ENCODE measurements around the gene KCNQ1. TPM values are rescaled to one million over a fixed set of nuclear protein-coding genes. Genes with fewer than 3 reads are reported as not detected.

Gene KCNQ1
- polyA plus RNA-seq, 1 of the 3 experiments (the other 2 are of a cell fraction) = 0.05 TPM

DNA sequence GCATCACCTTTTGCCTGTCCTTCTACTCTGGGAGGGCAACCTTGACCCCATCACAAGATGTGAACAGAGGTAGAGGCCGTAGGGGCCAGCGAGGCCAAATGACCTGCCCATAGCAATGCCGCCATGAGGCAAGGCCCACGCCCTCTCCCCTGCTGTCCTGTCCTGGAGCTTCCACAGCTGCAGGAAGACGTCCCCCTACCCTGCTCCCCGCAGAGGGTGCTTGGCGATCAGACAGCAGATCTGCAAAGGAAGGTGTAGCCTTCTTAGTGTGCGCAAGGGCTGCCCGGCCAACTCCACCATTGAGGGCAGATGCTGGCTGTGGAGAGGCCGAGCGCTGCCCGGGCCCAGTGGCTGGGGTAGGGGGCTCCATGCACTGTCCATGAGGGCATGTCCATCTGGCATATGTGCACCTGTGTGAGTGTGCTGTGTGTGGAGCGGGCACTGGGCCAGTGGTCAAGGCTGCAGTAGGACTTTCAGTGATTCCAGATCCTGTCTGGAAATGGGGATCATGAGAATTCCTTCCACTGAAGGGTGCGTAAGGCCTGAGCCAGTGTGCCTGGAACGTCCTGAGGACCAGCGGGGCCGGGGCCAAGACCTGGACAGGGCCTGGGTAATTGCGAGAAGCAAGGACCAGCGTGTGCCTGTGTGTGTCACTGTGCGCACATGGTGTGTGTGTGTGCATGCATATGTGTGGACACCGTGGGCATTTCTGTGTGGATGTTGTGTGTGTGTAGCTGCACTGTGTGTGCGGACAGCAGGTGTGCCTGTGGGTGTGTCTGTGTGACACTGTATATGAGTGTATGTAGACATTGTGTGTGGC lies 11.5 kb upstream of the KCNQ1 start:
- WGBS (ENCODE audit: low lambda C conversion rate) = 65% methylated on average over 12 of the region's 22 CpGs
- no peak overlapping the region for H3K4me3 ChIP-seq (ENCODE audit: low read depth in 2 of 2, low read length in 1 of 2)
- no peak for DNase-seq

GRCh38 chr11:2434008-2434407 lies 10.8 kb upstream of the KCNQ1 start:
- Histone ChIP-seq H3K79me2 (ENCODE audit: insufficient read depth) (no peaks in the 10 kb centered on the region), H3K4me3 (ENCODE audit: low read depth in 2 of 2, low read length in 1 of 2) (no peak overlapping the region), H3K27ac (ENCODE audit: low read depth in 2 of 2, low read length in 1 of 2) (no peak overlapping the region), H3K9me3 (no peaks in the 10 kb centered on the region), H3K9me2 (no peaks in the 10 kb centered on the region), H4K20me1 (ENCODE audit: insufficient read depth) (no peaks in the 10 kb centered on the region), H3K4me1 (ENCODE audit: control insufficient read depth in 1 of 2, insufficient read depth in 2 of 2, low read depth in 1 of 2, low read length in 1 of 2) (no peaks in the 10 kb centered on the region), H3K36me3 (replicated peaks in 1 of 2; ENCODE audit: control insufficient read depth in 1 of 2, insufficient read depth in 2 of 2, low read length in 1 of 2) (no peaks in the 10 kb centered on the region), H3K27me3 (ENCODE audit: insufficient read depth) (no peaks in the 10 kb centered on the region), H3K9ac (no peak overlapping the region), H3F3A (replicated peaks; ENCODE audit: insufficient read depth) (no peaks in the 10 kb centered on the region), H3K4me2 (no peak overlapping the region), H2AFZ (ENCODE audit: low read depth) (no peak overlapping the region)
- CTCF ChIA-PET = no interaction called here
- POLR2A ChIA-PET = no interaction called here
- DNase-seq = no peak
- 81% methylated on average over 8 of the region's 8 CpGs for WGBS (ENCODE audit: low lambda C conversion rate)
- TF ChIP-seq TCF12 (IDR thresholded peaks at IDR 0.05) = no peak
- TF ChIP-seq FOSL2 (IDR thresholded peaks at IDR 0.05; ENCODE audit: borderline replicate concordance, low read depth) = no peak
- no peak for TF ChIP-seq SIN3A (IDR thresholded peaks at IDR 0.05; ENCODE audit: borderline replicate concordance, low read depth, low read length)
- no peak for TF ChIP-seq YY1 (IDR thresholded peaks at IDR 0.05; ENCODE audit: low read depth)
- TF ChIP-seq, protein P1, sequence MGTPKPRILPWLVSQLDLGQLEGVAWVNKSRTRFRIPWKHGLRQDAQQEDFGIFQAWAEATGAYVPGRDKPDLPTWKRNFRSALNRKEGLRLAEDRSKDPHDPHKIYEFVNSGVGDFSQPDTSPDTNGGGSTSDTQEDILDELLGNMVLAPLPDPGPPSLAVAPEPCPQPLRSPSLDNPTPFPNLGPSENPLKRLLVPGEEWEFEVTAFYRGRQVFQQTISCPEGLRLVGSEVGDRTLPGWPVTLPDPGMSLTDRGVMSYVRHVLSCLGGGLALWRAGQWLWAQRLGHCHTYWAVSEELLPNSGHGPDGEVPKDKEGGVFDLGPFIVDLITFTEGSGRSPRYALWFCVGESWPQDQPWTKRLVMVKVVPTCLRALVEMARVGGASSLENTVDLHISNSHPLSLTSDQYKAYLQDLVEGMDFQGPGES (IDR thresholded peaks at IDR 0.05; ENCODE audit: low read depth, low read length) = no peak
- TF ChIP-seq JUND (IDR thresholded peaks at IDR 0.05) = no peak
- no peak for TF ChIP-seq FOXJ3 (CRISPR knock-in tag; IDR thresholded peaks at IDR 0.05)
- TF ChIP-seq, protein P2, sequence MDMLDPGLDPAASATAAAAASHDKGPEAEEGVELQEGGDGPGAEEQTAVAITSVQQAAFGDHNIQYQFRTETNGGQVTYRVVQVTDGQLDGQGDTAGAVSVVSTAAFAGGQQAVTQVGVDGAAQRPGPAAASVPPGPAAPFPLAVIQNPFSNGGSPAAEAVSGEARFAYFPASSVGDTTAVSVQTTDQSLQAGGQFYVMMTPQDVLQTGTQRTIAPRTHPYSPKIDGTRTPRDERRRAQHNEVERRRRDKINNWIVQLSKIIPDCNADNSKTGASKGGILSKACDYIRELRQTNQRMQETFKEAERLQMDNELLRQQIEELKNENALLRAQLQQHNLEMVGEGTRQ (IDR thresholded peaks at IDR 0.05; ENCODE audit: borderline replicate concordance, low read depth, low read length) = no peak
- TF ChIP-seq EZH2phosphoT487 (IDR thresholded peaks at IDR 0.05; ENCODE audit: borderline replicate concordance, low read depth) = no peak
- no peak for TF ChIP-seq USF1 (IDR thresholded peaks at IDR 0.05; ENCODE audit: borderline replicate concordance, low read depth)

More for the DNA sequence above, 11.5 kb upstream of the KCNQ1 start:
- H3K9me2 ChIP-seq = no peaks in the 10 kb centered on the region
- no peak overlapping the region for H3K4me2 ChIP-seq
- no peaks in the 10 kb centered on the region for H4K20me1 ChIP-seq (ENCODE audit: insufficient read depth)
- no peaks in the 10 kb centered on the region for H3K27me3 ChIP-seq (ENCODE audit: insufficient read depth)
- H3F3A ChIP-seq (replicated peaks; ENCODE audit: insufficient read depth) = no peaks in the 10 kb centered on the region
- no peaks in the 10 kb centered on the region for H3K36me3 ChIP-seq (replicated peaks in 1 of 2; ENCODE audit: control insufficient read depth in 1 of 2, insufficient read depth in 2 of 2, low read length in 1 of 2)
- TF ChIP-seq MAX (IDR thresholded peaks at IDR 0.05; ENCODE audit: low read depth) (no peak), ELF1 (IDR thresholded peaks at IDR 0.05) (no peak), POLR2AphosphoS5 (IDR thresholded peaks at IDR 0.05; ENCODE audit: low read depth, low read length) (no peak), RAD21 (IDR thresholded peaks at IDR 0.05; ENCODE audit: low read length) (no peak), JUND (IDR thresholded peaks at IDR 0.05) (no peak), NFIC (IDR thresholded peaks at IDR 0.05; ENCODE audit: borderline replicate concordance) (no peak), SIN3A (IDR thresholded peaks at IDR 0.05; ENCODE audit: borderline replicate concordance, low read depth, low read length) (no peak), FOXJ3 (CRISPR knock-in tag; IDR thresholded peaks at IDR 0.05) (no peak)
- TF ChIP-seq, protein P3, sequence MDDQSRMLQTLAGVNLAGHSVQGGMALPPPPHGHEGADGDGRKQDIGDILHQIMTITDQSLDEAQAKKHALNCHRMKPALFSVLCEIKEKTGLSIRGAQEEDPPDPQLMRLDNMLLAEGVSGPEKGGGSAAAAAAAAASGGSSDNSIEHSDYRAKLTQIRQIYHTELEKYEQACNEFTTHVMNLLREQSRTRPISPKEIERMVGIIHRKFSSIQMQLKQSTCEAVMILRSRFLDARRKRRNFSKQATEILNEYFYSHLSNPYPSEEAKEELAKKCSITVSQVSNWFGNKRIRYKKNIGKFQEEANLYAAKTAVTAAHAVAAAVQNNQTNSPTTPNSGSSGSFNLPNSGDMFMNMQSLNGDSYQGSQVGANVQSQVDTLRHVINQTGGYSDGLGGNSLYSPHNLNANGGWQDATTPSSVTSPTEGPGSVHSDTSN (IDR thresholded peaks at IDR 0.05) = no peak
- TF ChIP-seq, protein P4, sequence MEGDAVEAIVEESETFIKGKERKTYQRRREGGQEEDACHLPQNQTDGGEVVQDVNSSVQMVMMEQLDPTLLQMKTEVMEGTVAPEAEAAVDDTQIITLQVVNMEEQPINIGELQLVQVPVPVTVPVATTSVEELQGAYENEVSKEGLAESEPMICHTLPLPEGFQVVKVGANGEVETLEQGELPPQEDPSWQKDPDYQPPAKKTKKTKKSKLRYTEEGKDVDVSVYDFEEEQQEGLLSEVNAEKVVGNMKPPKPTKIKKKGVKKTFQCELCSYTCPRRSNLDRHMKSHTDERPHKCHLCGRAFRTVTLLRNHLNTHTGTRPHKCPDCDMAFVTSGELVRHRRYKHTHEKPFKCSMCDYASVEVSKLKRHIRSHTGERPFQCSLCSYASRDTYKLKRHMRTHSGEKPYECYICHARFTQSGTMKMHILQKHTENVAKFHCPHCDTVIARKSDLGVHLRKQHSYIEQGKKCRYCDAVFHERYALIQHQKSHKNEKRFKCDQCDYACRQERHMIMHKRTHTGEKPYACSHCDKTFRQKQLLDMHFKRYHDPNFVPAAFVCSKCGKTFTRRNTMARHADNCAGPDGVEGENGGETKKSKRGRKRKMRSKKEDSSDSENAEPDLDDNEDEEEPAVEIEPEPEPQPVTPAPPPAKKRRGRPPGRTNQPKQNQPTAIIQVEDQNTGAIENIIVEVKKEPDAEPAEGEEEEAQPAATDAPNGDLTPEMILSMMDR (IDR thresholded peaks at IDR 0.05) = no peak
- ChIA-PET POLR2A (no interaction called here), CTCF (interaction anchor here (2.9 kb wide), 1 partner anchor 97 kb away, joined by 32 read pairs; no protein-coding TSS in a partner anchor)
- no peak overlapping the region for H3K27ac ChIP-seq (ENCODE audit: low read depth in 2 of 2, low read length in 1 of 2)
- H3K4me1 ChIP-seq (ENCODE audit: control insufficient read depth in 1 of 2, insufficient read depth in 2 of 2, low read depth in 1 of 2, low read length in 1 of 2) = no peaks in the 10 kb centered on the region
- H3K79me2 ChIP-seq (ENCODE audit: insufficient read depth) = no peaks in the 10 kb centered on the region
- no peaks in the 10 kb centered on the region for H3K9me3 ChIP-seq
- no peak overlapping the region for H3K9ac ChIP-seq
- H2AFZ ChIP-seq (ENCODE audit: low read depth) = no peak overlapping the region

All from SK-N-SH (cell line).